GM04504 (cell line): ENCODE results near the gene PHF12.
"Not testable (repeated sequence)": the region's sequence is repeated elsewhere in the genome, so short reads cannot be mapped to it uniquely, and the experiment has no call there.

Source experiments
- DNase-seq: peaks from one replicate; pipeline ENCODE4 v3.0.0-alpha.2; 2012; ENCODE audit warnings: low read depth

PHF12 gene

DNA sequence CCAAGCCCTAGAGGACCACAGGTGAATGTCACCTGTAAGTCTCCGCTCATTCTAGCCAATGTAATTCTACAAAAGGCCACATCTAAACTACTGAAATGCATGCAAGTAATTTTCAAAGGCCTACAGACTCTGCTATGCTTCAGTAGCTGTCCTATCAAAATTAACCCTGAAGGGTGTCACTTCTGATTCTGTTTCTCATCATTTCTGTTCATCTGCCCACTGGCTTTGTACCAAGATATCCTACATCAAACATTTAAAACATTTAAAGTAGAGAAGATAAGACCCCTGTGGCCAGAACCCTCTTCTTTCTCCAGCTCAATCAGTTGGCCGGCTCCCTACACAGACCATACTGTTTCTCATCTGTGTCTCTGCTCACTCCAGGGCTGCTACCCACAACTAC, 21.5 kb downstream of the PHF12 start:
- DNase-seq = no peak

DNA sequence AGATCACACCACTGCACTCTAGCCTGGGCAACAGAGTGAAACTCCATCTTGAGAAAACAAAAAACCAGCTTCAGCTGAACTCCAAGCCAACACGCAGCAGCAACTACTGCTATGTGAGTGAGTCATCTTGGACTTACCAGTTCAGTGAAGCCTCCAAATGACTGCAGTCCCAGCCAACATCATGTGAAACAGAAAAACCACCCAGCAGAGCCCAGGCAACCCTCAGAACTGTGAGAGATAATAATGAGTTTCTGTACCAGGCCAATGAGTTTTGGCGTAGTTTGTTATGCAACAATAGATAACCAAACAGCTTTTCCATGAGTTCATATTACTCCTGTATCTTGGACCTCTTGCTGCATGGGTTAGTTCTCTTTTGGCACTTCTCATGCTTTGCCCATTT, 23.3 kb downstream of the PHF12 start:
- no peak for DNase-seq

DNA sequence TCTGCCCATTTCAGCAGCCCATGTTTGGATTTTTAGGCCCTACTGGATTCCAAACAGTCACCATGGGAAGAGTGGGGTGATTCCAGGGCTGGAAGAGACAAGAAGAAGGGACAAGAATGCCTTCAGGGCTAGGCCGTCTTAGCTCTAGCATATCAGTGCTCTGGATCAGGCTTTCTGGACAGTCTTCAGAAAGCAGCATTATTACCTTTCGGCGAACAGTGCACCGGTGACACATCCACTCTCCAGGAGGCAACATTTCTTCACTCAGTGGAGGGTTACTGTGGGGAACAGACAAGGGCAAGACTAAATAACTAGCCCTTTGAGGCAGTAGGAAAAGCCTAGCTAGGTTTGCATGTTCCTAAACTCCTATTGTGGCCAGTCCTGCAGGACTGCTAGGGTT, 24.5 kb downstream of the PHF12 start:
- no peak for DNase-seq

DNA sequence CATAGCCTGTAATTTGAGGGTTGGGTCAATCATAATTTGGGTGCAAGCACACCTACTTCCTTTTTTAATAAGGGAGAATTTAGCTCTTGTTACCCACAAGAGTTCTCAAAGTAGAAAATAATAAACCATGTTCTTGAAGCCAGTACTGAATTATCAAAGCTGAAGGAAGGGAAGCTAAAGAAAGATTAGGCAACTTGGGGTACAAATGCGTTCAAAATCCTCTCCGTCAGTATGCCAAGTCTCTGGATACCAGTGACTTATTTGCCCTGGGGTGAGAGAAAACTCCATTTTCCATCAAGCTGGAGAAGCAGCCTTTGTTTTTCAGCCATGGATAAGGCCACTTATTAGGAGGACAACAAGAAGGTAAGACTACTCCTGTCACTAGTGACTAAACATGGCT, 25.0 kb downstream of the PHF12 start:
- DNase-seq = no peak

DNA sequence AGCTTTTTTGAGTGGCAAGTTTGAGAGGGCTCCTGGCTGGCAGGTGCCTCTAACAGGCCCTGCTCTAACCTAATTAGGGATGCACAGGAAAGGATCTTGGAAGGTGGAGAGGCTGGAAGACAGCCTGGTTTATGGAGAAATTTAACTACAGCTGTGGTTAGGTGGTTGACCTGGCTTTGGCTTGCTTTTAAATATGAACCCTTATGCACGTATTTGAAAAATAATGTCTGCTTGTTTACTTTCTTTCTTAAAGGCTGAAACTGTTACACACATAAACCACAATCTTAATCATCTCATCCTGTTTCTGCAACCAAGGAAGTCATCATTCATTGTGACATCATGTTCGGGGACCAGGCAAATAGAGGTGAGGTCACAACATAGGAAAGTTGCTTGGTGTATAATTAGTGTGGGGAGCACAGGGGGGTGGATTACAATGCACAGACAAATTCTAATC, 25.4 kb downstream of the PHF12 start:
- DNase-seq = peak; percentile 86

DNA sequence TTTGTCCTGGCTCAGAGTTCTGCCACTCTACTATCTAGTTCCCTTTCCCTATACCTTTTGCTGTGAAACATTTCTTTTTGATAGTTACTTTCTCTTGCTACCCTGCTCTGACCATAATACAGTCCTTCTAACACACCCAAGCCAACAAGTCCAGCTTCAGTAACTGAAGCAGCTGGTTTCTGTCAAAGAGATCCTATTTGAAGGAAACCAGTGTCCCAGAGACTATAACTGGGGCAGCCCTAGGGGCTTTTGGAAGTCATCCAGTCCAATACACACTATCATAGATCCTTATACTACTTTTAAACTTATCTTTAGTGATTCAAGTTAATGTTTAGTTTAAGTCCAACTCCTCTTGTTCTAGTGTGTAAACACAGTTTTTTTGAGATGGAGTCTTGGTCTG, 31.1 kb downstream of the PHF12 start:
- no peak for DNase-seq

DNA sequence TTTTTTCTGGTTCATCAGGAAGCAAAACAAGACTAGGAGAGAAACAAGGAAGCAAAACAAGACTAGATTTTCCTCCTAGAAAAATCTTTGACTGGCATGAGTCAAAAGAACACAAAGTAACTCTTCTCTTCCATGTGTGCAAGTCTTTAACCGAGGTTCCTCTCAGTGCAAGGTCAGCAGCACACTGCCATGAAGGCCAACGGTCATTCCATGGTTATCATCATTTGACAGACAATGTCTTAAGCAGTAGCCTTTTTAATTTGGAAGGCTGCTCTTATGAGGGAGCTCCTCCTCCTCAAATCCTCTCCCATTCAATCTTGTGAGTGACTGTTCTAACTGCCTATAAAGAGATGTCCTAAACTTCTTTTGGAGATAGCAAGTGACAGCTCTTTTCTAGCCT, 33.0 kb downstream of the PHF12 start:
- no peak for DNase-seq

DNA sequence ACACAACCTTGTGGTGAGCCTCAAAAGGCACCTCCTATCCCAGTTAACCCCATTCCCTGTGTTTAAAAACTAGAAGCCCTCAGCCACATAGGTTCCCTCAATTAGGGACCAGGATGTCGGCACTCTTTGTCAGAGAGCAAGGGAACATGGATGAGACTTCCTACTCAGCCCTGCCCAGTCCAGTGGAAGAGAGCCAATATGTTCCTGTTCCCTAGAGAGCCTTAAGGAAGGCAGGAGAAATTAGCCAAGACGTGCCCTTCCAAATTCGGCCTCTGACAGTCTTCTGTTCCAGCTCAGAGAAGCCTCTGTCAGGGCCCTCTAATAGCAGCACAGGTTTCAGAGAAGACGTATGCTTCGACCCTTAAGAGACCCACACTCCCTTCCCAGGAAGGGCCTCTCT, 33.9 kb downstream of the PHF12 start:
- no peak for DNase-seq

DNA sequence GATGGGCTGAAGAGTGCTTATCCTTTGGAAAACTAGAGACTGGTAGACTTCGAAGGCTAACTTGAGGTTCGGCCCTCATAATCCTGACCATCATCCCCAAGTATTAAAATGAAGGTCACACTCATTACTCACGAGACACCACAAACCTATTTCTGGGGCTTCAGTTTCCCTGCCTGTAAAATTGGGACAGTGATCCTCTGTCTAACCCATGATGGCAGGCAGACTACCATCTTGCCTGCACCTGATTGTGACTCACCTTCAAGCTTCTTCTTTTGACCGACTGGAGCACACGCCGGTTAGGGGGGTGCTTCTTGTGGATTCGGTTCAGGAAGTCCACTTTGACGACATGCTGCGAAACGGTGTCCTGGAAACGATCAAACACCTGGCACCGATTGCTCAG, 34.3 kb downstream of the PHF12 start:
- DNase-seq = no peak

DNA sequence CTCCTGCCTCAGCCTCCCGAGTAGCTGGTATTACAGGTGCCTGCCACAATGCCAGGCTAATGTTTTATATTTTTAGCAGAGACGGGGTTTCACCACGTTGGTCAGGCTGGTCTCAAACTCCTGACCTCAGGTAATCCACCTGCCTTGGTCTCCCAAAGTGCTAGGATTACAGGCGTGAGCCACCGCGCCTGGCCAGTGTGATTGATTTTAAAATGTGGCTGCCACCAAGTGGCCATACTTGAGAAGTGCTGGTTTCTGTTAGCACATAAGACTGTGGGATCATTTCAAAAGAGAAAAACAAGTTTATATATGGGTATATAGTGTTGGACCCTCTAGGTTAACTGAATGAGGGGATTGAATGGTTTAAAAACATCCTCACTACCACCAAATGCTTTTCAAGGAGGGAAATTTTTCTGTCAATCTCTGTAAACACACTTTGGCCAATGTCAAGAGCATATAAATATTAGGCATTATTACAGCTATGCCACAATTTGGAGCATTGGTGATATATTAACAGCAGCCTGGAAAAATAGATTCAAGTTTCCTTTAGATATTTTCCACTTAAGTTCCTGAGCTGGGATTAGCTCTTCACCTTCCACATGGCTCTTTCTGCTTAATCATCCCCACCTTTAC, 34.9 kb downstream of the PHF12 start:
- no peak for DNase-seq

DNA sequence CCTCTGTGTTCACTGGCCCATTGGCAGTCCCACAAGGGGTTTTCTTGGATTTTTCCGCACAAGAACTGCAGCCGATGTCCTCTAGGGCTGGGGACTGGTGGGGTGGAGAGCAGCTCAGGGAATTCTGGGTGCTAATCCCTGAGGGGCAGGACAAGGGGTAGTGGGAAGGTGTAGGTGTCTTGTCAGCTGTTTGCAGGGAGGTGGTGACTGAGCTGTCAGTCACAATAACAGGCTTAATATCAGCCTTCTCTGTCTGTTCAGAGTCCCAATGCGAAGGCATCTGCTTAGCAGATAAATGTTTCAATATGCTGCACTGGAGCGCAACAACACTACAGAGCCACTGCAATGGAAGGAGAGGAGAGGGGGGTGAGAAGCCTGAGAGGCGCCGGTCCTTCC, 38.4 kb downstream of the PHF12 start:
- no peak for DNase-seq

DNA sequence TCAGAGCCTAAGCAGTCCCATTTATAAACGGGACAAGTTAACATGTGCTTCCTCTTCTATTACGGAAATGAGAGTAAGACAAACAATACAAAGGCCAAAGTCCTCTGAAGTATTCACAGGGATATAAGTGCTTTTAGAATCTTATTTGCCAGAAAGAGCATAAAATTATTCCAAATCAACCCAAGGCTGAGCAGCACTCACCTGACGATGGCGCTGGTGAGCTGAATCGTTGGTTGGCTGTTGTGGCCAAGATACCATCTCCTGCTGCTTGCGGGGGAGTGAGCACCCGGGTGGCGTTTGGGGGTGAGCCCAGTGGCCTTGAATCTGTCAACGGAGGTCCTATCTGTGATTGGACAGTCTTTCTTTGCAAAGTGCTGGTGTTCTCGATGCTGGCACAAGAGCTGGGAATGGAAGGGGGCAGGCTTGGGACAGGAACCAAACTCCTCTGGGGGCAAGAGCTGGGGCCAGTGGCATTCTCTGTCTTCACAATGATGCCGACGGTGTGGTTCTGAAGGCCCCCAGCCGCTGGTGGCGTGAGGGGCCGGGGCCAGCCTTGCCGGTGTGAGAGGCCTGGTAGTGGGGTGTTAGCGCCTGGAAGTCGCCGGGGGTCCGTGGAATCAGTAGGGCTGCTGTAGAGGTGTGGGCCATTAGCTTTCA, 38.9 kb downstream of the PHF12 start:
- DNase-seq = no peak

DNA sequence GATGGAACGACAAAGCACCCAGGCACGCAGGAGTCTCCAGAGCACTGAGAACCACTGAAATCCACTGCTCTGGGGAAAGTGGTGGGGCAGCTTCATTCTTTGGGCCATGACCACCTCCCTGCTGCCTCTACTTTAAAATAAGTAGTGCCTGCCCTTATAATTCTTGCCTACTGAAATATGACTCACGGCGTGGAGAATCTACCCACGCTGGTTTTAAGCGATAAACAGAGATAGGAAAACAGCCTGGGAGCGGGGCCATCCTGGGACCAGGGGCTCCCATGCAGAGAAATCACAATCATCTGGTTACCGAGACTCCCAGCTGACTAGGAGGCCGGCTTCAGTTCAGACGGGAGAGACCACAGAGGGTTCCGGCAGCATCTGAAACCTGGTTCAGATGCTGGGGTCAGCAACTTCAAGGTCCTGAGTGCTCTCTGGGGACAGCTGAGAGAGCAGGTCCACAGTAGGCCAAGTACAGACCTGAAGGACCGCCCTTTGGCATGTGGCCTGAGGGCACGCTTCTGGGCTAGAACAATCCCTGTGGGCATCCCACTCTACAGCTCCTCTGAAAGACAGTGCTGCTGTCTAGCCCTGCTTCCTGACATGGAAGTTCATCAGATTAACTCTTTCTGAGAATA, 39.8 kb downstream of the PHF12 start:
- no peak for DNase-seq

DNA sequence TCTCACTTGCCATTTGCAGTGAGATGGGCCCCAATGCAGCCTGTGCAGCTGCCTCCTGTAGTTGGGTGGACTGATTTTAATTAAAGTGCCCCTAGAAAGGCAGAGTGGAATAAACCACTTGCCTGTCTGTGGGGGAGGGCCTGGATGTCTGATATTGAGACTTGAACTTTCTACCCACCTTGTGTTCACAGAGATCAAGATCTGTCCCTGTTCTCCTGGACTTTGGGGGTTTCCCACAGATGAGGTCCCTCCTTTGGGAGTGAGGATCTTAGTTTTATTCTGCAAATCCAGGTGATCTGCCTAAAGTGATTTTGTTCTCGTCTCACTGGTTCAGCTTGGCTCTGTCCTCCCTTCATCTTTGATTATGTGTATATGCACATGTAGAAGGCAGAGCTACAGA, 40.8 kb downstream of the PHF12 start:
- no peak for DNase-seq

DNA sequence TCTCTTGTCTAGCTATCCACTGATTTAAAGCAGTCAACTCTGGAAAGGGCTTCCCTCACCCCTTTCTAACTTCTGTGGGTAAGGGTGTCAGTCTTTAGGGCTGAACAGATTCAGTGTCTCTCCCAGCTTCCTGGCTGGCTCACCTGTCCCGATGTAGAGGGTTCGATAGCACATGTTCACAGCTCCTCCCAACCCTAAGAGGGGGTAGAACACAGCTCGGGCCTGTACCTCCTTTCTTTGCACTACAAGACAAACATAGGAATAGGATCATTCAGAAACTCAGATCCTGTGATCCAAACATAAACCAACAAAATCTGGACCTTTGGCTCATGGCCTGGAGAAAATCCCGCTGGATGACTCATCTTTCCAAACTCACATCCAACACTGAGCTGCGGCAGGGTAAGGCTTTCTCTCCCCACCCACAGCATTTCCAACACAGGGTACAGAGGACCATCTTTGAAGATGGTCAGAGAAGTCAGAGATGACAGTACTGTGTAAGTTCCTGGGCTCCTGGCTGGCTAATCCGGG, 42.6 kb downstream of the PHF12 start:
- DNase-seq = peak; percentile 58

DNA sequence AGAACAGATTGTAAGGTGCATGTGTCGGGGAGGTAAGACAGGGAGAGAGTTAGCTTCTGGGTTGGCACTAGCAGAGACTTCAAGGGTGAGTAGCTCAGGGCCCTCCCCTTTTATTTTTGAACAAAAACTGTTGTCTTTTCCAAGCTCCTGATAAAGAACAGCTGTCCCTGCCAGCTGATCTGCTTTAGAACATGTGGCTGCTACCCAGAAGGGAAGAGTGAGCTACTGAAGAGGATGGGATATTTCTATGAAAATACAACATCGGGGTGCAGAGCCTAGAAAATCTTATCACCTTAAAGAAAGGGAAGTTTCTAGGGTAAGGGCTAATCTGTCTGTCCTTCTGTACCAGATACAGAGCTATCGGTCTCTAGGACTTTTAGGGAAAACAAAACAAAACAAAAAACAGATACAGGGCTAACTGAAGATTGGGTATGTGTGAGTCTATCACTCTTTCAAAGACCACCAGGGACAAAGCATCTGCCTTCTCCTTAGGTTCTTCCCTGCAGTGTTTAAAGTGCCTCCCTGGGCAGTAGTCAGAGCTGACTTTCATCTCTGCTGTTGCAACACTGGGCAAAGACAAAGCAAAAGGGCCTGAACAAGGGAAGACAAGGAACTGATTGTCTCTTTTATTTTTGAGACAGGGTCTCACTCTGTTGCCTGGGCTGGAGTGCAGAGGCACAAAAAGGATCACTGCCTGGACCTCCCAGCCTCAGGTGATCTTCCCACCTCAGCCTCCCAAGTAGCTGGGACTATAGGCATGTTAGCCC, 43.4 kb downstream of the PHF12 start:
- DNase-seq = no peak

DNA sequence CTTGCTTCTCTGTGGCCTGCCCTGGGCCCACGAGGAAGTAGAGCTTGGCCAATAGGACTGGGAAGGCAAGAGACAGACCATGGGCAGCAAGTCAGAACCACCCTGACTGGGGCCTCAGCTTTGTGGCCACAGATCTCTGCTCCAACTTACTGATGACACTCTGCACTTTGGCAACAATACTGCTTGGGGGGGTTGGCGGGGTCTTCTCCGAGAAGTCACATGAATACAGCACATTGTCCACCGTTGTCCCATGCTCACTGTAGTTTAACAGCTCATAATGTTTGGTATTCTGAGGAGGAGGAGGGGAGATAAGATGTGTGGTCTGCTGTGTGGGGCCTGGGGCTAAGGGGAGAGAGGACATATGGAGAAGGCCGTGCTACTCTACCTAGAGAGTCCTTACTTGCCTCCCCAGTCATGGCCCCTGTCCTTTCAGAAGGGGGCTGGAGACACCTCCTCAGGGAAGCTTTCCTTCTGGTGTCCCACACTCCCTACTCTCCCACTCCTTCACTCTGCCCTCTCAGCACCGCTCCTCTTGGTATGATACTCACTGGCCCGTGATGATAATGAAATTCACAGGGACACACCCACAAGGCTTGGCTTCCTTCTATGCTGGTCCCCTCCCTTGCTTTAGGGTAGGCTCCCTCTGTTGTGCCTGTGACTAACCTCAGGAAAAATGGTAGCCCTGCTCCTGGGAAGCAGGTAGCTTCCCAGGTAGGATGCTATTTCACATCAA, 44.4 kb downstream of the PHF12 start:
- DNase-seq = no peak

DNA sequence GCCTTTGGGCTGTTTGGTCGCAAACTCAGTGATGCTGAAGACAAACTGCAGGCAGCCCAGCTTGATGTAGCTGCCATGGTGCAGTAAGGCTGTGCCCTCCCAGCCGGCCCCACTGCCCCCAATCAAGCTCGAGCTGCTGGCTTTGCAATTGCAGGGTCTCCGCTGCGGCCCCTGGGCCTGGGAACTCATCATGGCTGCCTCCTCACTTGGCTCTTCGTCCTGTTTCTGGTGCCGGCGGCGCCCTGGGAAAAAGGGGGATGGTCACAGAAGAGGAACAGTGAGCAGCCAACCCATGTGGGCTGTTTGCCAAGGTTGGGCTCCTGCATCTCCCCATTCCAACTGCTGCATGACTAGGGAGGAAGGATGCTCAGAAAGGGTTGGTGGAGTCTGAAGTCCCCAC, 45.0 kb downstream of the PHF12 start:
- no peak for DNase-seq

DNA sequence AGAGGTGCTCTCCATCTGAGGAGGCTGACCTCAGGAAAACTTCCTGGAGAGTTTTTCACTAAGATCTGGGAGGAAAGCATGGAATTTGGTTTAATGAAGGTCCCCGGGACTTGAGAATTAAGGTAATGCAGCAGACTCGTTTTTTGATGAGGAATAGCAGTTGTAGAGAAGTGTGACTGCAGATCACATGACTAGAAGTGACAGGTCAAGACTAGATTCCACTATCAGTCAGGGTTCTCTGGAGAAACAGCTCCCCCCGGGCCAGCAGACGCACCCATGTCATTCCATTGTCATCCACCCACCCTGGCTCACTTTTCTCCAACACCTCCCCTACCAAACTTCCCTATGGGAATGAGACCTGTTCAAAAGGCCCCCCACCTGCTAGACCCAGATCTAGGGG, 46.5 kb downstream of the PHF12 start:
- DNase-seq = no peak

DNA sequence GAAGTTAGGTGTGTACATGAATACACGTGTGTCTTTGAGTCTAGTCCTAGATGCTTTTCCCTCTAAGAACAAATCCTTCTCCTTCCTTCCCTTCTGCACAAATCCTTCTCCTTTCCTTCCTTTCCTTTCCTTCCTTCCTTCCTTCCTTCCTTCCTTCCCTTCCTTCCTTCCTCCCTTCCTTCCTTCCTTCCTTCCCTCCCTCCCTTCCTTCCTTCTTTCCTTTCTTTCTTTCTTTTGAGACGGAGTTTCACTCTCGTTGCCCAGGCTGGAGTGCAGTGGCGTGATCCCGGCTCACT, 47.8 kb downstream of the PHF12 start:
- DNase-seq = not testable (repeated sequence)

DNA sequence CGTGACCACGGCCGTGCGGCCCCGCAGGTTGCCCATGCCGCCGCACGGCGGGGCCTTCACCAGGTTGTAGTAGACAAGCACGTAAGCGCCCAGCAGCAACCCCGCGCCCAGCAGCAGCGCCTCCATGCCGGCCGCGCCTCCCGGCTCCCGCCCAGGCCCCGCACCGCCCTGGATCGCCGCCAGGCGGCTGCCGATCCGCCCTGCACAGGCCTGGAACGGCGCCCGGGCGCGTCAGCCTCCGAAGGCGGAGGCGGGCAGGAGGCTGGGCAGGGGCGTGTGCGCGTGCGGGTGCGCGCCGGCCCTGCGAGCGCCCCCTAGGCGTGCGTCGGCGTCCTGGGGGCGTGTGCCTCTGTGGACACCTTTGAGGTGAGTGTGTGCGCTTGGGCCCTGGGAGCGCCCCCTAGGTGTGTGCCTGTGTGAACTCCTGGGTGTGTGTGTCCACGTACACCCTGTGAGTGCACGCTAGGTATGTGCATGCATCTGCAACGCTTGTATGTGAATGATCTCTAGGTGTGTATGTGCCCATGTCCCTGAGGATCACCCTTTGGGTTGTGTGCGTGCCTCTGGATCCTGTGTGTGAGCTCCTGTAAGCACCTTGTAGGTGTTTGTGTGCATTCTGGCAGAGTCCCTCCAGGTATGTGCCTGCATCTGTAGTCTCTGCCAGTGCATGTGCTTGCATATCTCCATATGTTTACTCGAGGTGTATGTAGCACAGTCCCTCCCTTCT, 48.3 kb downstream of the PHF12 start, which contains the start of gene DHRS13:
Gene DHRS13, minus strand, starts transcription at position 261 of the 727 bp plus-strand sequence. Its CDS starts 135 bp downstream, at position 126.
- DNase-seq = peak; percentile 62
